ENCODE measurements around the gene G0S2.

Gene G0S2

GRCh38 chr1:209655411-209656231 lies 19.6 kb upstream of the G0S2 start:
- no peak for DNase-seq (ENCODE audit: low read depth)
- no peak overlapping the region for H3K4me3 ChIP-seq (replicated peaks; ENCODE audit: low read depth, low read length)

GRCh38 chr1:209657140-209657879 lies 17.9 kb upstream of the G0S2 start:
- DNase-seq (ENCODE audit: low read depth) = no peak
- TF ChIP-seq CTCF (IDR thresholded peaks at IDR 0.05; ENCODE audit: low read length, missing control alignments) = no peak
- H3K4me3 ChIP-seq (replicated peaks; ENCODE audit: low read depth, low read length) = no peak overlapping the region

More at GRCh38 chr1:209655411-209656231, 19.6 kb upstream of the G0S2 start:
- TF ChIP-seq CTCF (IDR thresholded peaks at IDR 0.05; ENCODE audit: low read length, missing control alignments) = no peak

- TF ChIP-seq CTCF (IDR thresholded peaks at IDR 0.05; ENCODE audit: low read length, missing control alignments) = no peak
- no peak overlapping the region for H3K4me3 ChIP-seq (replicated peaks; ENCODE audit: low read depth, low read length)
- no peak for DNase-seq (ENCODE audit: low read depth)
Measured at GRCh38 chr1:209657918-209658317, 17.3 kb upstream of the G0S2 start.

- no peak for TF ChIP-seq CTCF (IDR thresholded peaks at IDR 0.05; ENCODE audit: low read length, missing control alignments)
- DNase-seq (ENCODE audit: low read depth) = peak; percentile 48
- H3K4me3 ChIP-seq (replicated peaks; ENCODE audit: low read depth, low read length) = no peak overlapping the region
Measured at GRCh38 chr1:209659909-209660308, 15.3 kb upstream of the G0S2 start.

GRCh38 chr1:209661071-209661470 lies 14.1 kb upstream of the G0S2 start:
- TF ChIP-seq CTCF (IDR thresholded peaks at IDR 0.05; ENCODE audit: low read length, missing control alignments) = no peak
- no peak overlapping the region for H3K4me3 ChIP-seq (replicated peaks; ENCODE audit: low read depth, low read length)
- no peak for DNase-seq (ENCODE audit: low read depth)

GRCh38 chr1:209662879-209663327 lies 12.3 kb upstream of the G0S2 start:
- no peak for TF ChIP-seq CTCF (IDR thresholded peaks at IDR 0.05; ENCODE audit: low read length, missing control alignments)
- no peak for DNase-seq (ENCODE audit: low read depth)

More at GRCh38 chr1:209662879-209663327, 12.3 kb upstream of the G0S2 start:
- no peak overlapping the region for H3K4me3 ChIP-seq (replicated peaks; ENCODE audit: low read depth, low read length)

Measured in fibroblast of pulmonary artery (primary cell).